Activated CD4-positive, alpha-beta T cell treated with anti-CD3 and anti-CD28 coated beads, Interleukin-2, amount 10 ng/mL, durations not matched to agents 7 days and 5 days (primary cell): ENCODE measurements around the gene ISM1. TPM values are rescaled to one million over a fixed set of nuclear protein-coding genes. Genes with fewer than 3 reads are reported as not detected.
A peak's percentile ranks its signal among the peaks of the same experiment; 100 is the strongest.

ENCODE experiments used
- CTCF ChIA-PET: fragments of 350-600 bp; sonication (Branson Sonifier 250); formaldehyde crosslinking; loops from one replicate; lab custom pipeline; 2021; ENCODE audit warnings: antibody characterized with exemption; lab: Charles Lee
- POLR2A ChIA-PET: fragments of 350-600 bp; sonication (Branson Sonifier 250); formaldehyde crosslinking; loops from one replicate; lab custom pipeline; 2021; ENCODE audit warnings: antibody characterized with exemption; lab: Charles Lee
- DNase-seq: peaks from one replicate; pipeline ENCODE4 v3.0.0-alpha.2; 2020
- H3K27ac Mint-ChIP-seq: one replicate; pipeline ENCODE4 v1.8.0; 2021; ENCODE audit warnings: mild to moderate bottlenecking, moderate library complexity, mixed read lengths
- H3K27me3 Mint-ChIP-seq: one replicate; pipeline ENCODE4 v1.8.0; 2021; ENCODE audit warnings: mixed read lengths
- H3K36me3 Mint-ChIP-seq: one replicate; pipeline ENCODE4 v1.8.0; 2021; ENCODE audit warnings: low read depth, mixed read lengths
- H3K4me1 Mint-ChIP-seq: one replicate; pipeline ENCODE4 v1.8.0; 2021; ENCODE audit warnings: mixed read lengths
- H3K4me3 Mint-ChIP-seq: one replicate; pipeline ENCODE4 v1.8.0; 2021; ENCODE audit warnings: mild to moderate bottlenecking, moderate library complexity, mixed read lengths
- H3K9me3 Mint-ChIP-seq: one replicate; pipeline ENCODE4 v1.8.0; 2021; ENCODE audit warnings: mixed read lengths
- total RNA-seq, 2 experiments: library from RNA; stranded (reverse); gene quantifications; one replicate each; pipeline ENCODE4 v1.2.3, GENCODE V29; 2021

The ISM1 gene
- 1 to 10 TPM; 1.3 to 1.4 TPM for total RNA-seq

GRCh38 chr20:13220904-13221297 is at the start of gene ISM1:
Gene ISM1, plus strand, starts transcription at chr20:13221274. Its CDS starts 503 bp downstream, at chr20:13221777.
- Mint-ChIP-seq H3K27me3 (peaks cover 64% of the 10 kb centered on the region), H3K4me3 (peak within 1 kb of the TSS; percentile 76), H3K27ac (peak within 1 kb of the TSS; percentile 79), H3K9me3 (no peaks in the 10 kb centered on the region), H3K36me3 (no peaks in the 10 kb centered on the region), H3K4me1 (peaks cover 16% of the 10 kb centered on the region)
- DNase-seq = peak; percentile 34
- POLR2A ChIA-PET = no interaction called here
- CTCF ChIA-PET = no interaction called here

- ChIA-PET POLR2A (no interaction called here), CTCF (no interaction called here)
- Mint-ChIP-seq H3K36me3 (no peaks in the 10 kb centered on the region), H3K4me3 (no peak overlapping the region), H3K27me3 (peaks cover 5% of the 10 kb centered on the region), H3K4me1 (no peaks in the 10 kb centered on the region), H3K9me3 (peaks cover 2% of the 10 kb centered on the region), H3K27ac (no peak overlapping the region)
- no peak for DNase-seq
Observed at GRCh38 chr20:13173201-13173600, 47.9 kb upstream of the ISM1 start.

- Mint-ChIP-seq H3K4me3 (no peak overlapping the region), H3K27ac (no peak overlapping the region), H3K4me1 (no peaks in the 10 kb centered on the region), H3K36me3 (no peaks in the 10 kb centered on the region), H3K27me3 (peaks cover 5% of the 10 kb centered on the region), H3K9me3 (peaks cover 2% of the 10 kb centered on the region)
- DNase-seq = no peak
- POLR2A ChIA-PET = no interaction called here
- CTCF ChIA-PET = interaction anchor here (0.5 kb wide), 1 partner anchor 13 kb away, joined by 4 read pairs; no protein-coding TSS in a partner anchor
Observed at GRCh38 chr20:13174402-13174801, 46.7 kb upstream of the ISM1 start.

GRCh38 chr20:13180986-13181889 is 39.8 kb upstream of the ISM1 start:
- DNase-seq = no peak
- CTCF ChIA-PET = no interaction called here
- POLR2A ChIA-PET = no interaction called here
- Mint-ChIP-seq H3K4me1 (no peaks in the 10 kb centered on the region), H3K4me3 (no peak overlapping the region), H3K27ac (no peak overlapping the region), H3K27me3 (peaks cover 7% of the 10 kb centered on the region), H3K36me3 (no peaks in the 10 kb centered on the region), H3K9me3 (peaks cover under 1% of the 10 kb centered on the region)

- Mint-ChIP-seq H3K4me1 (no peaks in the 10 kb centered on the region), H3K36me3 (no peaks in the 10 kb centered on the region), H3K27ac (no peak overlapping the region), H3K4me3 (no peak overlapping the region), H3K9me3 (peaks cover 10% of the 10 kb centered on the region), H3K27me3 (peaks cover 2% of the 10 kb centered on the region)
- CTCF ChIA-PET = no interaction called here
- POLR2A ChIA-PET = no interaction called here
- DNase-seq = no peak
Observed at GRCh38 chr20:13183005-13183404, 38.1 kb upstream of the ISM1 start.

GRCh38 chr20:13186043-13186774 is 34.9 kb upstream of the ISM1 start:
- DNase-seq = no peak
- Mint-ChIP-seq H3K9me3 (peaks cover 10% of the 10 kb centered on the region), H3K27ac (no peak overlapping the region), H3K4me3 (no peak overlapping the region), H3K27me3 (peaks cover 6% of the 10 kb centered on the region), H3K36me3 (no peaks in the 10 kb centered on the region), H3K4me1 (no peaks in the 10 kb centered on the region)
- POLR2A ChIA-PET = no interaction called here
- CTCF ChIA-PET = no interaction called here

- CTCF ChIA-PET = interaction anchor here (0.6 kb wide), 1 partner anchor 14 kb away, joined by 4 read pairs; no protein-coding TSS in a partner anchor
- POLR2A ChIA-PET = no interaction called here
Observed at GRCh38 chr20:13187899-13188298, 33.2 kb upstream of the ISM1 start.

GRCh38 chr20:13199279-13199678 is 21.8 kb upstream of the ISM1 start:
- POLR2A ChIA-PET = no interaction called here
- no peaks in the 10 kb centered on the region for H3K9me3 Mint-ChIP-seq
- H3K27me3 Mint-ChIP-seq = peaks cover 3% of the 10 kb centered on the region
- H3K27ac Mint-ChIP-seq = no peak overlapping the region
- no peak overlapping the region for H3K4me3 Mint-ChIP-seq
- H3K4me1 Mint-ChIP-seq = peaks cover 2% of the 10 kb centered on the region
- CTCF ChIA-PET = no interaction called here
- no peaks in the 10 kb centered on the region for H3K36me3 Mint-ChIP-seq
- no peak for DNase-seq

More at GRCh38 chr20:13187899-13188298, 33.2 kb upstream of the ISM1 start:
- Mint-ChIP-seq H3K27me3 (peaks cover 4% of the 10 kb centered on the region), H3K27ac (no peak overlapping the region), H3K36me3 (no peaks in the 10 kb centered on the region), H3K4me3 (no peak overlapping the region), H3K9me3 (peaks cover 10% of the 10 kb centered on the region), H3K4me1 (no peaks in the 10 kb centered on the region)
- no peak for DNase-seq

- Mint-ChIP-seq H3K36me3 (no peaks in the 10 kb centered on the region), H3K27ac (no peak overlapping the region), H3K9me3 (no peaks in the 10 kb centered on the region), H3K27me3 (peaks cover 3% of the 10 kb centered on the region), H3K4me3 (no peak overlapping the region), H3K4me1 (peaks cover 2% of the 10 kb centered on the region)
- DNase-seq = no peak
- POLR2A ChIA-PET = no interaction called here
- CTCF ChIA-PET = no interaction called here
Observed at GRCh38 chr20:13200767-13201500, 20.1 kb upstream of the ISM1 start.

GRCh38 chr20:13202565-13202964 is 18.5 kb upstream of the ISM1 start:
- DNase-seq = no peak
- Mint-ChIP-seq H3K36me3 (no peaks in the 10 kb centered on the region), H3K4me3 (no peak overlapping the region), H3K4me1 (peaks cover 2% of the 10 kb centered on the region), H3K27ac (no peak overlapping the region), H3K27me3 (peaks cover 3% of the 10 kb centered on the region), H3K9me3 (no peaks in the 10 kb centered on the region)
- POLR2A ChIA-PET = no interaction called here
- CTCF ChIA-PET = no interaction called here

GRCh38 chr20:13205425-13205824 is 15.6 kb upstream of the ISM1 start:
- CTCF ChIA-PET = interaction anchor here (1.2 kb wide), 1 partner anchor 10 kb away, joined by 3 read pairs; no protein-coding TSS in a partner anchor
- Mint-ChIP-seq H3K27ac (no peak overlapping the region), H3K27me3 (peaks cover 1% of the 10 kb centered on the region), H3K9me3 (no peaks in the 10 kb centered on the region), H3K4me3 (no peak overlapping the region), H3K36me3 (no peaks in the 10 kb centered on the region), H3K4me1 (peaks cover 2% of the 10 kb centered on the region)
- POLR2A ChIA-PET = no interaction called here
- no peak for DNase-seq

- ChIA-PET CTCF (interaction anchor here (1.2 kb wide), 1 partner anchor 10 kb away, joined by 3 read pairs; no protein-coding TSS in a partner anchor), POLR2A (no interaction called here)
- no peaks in the 10 kb centered on the region for H3K9me3 Mint-ChIP-seq
- no peak for DNase-seq
- no peaks in the 10 kb centered on the region for H3K36me3 Mint-ChIP-seq
- H3K4me1 Mint-ChIP-seq = peaks cover 2% of the 10 kb centered on the region
- H3K27me3 Mint-ChIP-seq = peaks cover 1% of the 10 kb centered on the region
- H3K4me3 Mint-ChIP-seq = no peak overlapping the region
- no peak overlapping the region for H3K27ac Mint-ChIP-seq
Observed at GRCh38 chr20:13205848-13206434, 15.1 kb upstream of the ISM1 start.
